Measurements from ENCODE around the gene SYNDIG1.

Gene SYNDIG1

DNA sequence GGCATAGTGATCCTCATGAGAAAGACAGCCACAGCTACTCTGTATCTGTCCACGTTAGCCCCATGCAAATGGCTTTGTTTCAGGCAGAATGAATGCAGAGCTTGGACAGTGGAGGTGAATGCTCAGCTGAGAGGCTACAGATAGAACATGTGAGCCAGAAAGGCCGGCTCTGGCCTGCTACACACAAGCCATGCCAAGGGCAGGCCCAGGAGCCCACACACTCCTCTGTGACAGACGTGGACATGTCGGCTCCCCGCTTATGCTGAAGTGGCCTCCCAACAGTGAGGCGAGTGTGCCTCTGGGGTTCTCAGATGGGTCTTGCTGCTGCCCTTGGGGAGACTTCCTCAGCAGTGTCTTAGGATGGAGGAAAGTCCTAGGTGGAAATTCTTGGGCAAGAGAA, 159.6 kb downstream of the SYNDIG1 start:
- no peak for DNase-seq (ENCODE audit: extremely low read depth in 1 of 2, low read depth in 1 of 2)

DNA sequence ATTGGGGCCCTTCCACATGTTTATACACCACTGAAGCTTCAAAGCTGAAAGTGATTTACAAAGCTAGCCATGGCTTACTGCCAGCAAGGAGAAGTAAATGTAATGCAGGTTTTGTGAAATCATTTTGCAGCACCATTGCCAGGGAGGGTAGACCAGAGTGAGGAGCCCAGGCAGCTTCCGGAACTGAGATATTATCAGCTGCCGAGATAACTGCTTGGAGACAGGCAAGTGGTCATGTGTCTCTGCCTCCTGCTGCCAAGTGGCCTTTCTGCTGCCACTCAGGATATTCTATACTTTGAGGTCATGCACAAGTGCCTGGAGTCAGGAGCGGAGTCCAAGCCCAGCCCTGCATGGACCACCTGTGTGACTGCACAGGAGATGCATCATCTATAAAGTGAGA, 160.2 kb downstream of the SYNDIG1 start:
- no peak for DNase-seq (ENCODE audit: extremely low read depth in 1 of 2, low read depth in 1 of 2)

DNA sequence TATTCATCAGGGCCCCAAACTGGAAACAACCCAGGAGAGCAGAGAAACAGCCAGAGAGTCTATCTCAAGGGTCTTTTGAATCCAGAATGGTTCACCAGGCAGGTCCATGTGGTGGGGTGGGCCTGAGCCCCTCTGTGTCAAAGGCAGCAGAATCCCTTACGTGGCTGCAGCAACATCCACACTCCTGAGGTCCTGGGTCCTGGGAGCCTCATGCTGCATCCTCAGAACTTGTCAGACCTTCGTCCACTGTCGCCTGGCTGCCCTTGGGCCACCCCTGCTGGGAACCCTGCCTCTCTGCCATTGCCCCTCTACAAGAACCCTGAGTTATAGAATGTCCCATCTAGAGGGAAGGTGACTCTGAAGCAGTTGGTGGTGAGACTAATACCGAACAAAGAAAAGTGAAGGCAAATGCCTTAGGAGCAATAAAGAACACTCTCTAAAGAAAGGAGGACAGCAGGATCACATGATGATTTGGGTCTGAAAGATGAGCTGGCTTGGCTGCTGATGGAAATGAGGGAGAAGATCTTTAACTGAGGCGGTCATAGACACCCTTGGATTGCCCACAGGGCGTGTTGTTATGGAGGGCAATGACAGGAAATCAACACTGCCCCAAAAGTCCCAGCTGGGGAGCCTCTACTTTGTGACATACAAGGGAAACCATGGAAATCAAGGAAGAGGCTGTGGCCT, 161.2 kb downstream of the SYNDIG1 start:
- DNase-seq (ENCODE audit: extremely low read depth in 1 of 2, low read depth in 1 of 2) = no peak

- no peak for DNase-seq (ENCODE audit: extremely low read depth in 1 of 2, low read depth in 1 of 2)
Measured at GRCh38 chr20:24631173-24631505, 161.7 kb downstream of the SYNDIG1 start.

DNA sequence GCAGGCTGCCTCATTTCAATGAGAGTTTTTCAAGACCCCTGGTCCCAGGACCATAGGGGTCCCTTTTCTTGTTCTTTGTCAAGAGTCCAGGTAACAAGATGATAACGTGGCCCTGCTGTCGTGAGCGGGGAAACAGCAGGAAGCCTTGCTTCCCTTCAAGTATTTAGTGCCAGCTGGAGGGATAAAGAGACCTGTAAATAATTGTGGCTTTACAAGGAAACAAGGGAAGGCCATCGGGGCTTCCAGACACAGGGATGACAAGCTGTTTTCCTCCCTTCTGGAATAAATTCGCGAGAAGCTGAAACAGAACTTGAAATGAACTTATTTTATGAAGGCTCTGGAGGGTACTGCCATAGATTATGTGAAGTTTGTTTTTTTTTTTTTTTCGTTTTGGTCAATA, 163.2 kb downstream of the SYNDIG1 start:
- no peak for DNase-seq (ENCODE audit: extremely low read depth in 1 of 2, low read depth in 1 of 2)

- no peak for DNase-seq (ENCODE audit: extremely low read depth in 1 of 2, low read depth in 1 of 2)
Measured at GRCh38 chr20:24633026-24633425, 163.6 kb downstream of the SYNDIG1 start.

DNA sequence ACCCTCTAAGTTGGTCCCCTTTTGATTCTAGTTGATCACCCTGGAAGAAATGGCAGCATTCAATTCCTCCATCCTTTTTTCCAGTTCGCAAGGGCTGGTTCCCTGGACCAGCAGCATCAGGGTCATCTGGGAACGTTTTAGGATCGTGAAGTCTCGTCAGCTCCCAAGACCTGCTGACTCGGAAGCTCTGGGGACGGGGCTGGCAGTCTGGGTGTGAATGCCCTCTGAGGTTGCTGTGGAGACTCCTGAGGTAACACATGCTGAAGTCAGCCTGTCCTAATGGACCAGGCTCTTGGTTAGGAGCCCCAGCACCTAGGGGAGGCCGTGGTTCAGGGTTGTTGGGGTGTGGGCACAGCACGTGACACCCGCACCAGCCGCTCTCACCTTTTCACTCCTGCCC, 164.1 kb downstream of the SYNDIG1 start:
- DNase-seq (ENCODE audit: extremely low read depth in 1 of 2, low read depth in 1 of 2) = no peak

DNA sequence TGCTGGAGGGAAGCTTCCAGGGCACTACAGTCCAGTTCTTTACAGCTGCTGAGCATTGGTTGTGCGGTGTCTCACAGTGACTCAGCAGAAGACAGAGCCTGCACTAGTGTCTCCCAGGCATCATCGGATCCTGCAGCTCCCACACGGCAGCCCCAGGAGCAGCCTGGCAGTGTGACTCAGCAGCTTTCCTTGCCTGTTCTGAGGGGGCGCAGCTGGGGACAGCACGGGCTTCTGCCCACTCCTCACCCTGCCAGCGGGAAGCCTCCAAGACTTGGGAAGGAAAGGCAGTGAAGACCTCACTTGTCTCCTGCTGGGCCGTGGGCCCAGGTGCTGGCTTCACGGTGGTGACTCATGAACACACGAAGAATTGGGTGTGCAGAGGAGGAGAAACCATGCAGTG, 165.4 kb downstream of the SYNDIG1 start:
- DNase-seq (ENCODE audit: extremely low read depth in 1 of 2, low read depth in 1 of 2) = no peak

- no peak for DNase-seq (ENCODE audit: extremely low read depth in 1 of 2, low read depth in 1 of 2)
Measured at GRCh38 chr20:24636626-24637025, 167.2 kb downstream of the SYNDIG1 start.

DNA sequence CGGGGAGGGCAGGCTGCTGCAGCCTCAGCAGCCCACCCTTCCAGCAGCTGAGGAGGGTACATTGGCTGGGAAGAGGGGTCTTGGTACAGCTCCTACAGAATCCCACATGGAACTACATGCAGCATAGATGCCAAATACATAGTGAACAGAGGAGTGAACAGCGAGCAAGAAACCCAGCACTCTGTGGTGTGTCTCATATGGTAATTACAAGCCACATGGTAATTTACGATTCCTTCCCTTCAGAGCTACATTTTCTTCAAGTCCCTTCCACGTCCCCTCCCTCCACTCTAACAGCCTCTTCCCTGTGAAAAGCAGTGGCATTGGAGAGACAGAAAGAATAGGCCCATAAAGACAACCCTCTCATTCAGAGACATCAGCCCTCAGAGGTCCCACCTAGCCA, 167.7 kb downstream of the SYNDIG1 start:
- DNase-seq (ENCODE audit: extremely low read depth in 1 of 2, low read depth in 1 of 2) = no peak

- DNase-seq (ENCODE audit: extremely low read depth in 1 of 2, low read depth in 1 of 2) = no peak
Measured at GRCh38 chr20:24637941-24638340, 168.5 kb downstream of the SYNDIG1 start.

DNA sequence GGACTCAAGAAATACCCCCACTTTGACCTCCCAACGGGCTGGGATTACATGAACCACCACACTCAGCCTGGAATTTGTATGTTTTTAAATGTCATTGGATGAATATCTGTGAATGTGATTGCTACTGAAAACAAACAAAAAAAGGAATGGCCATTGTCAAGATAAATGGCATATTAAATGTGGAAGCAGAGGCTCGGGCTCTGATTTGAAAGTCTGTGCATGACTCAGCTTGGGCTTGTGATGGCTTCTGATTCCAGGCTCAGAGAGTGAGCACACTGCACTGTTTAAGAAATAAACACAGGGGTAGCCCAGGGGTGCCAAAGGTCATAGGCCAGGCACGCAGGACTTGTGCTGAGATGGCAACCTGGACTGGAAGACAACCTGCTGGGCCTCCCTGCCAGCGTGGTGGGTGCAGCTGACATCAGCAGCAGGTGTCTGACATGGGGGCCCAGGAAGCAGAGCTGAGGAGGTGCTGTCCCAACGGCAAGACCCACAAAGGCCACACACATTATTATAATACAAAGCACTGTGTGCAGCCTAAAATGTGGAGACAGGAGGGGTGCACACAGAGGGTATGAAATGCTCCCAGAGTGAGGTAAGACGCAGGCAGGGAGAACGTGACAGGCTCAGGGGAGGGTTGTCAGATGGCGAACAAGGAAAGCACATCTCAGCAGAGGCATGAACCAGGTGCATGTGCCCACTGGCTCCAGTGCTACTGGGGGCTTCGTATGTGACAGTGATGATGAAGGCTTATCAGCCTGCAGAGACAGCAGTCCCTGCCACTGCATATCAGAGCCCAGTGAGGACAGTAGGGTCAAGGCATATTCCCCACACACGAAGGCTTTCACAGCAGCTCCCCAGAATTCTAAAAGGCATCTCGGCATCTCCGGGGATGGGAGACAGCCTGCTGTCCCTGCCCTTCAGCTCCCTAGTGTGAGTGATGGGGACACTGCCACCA, 169.4 kb downstream of the SYNDIG1 start:
- no peak for DNase-seq (ENCODE audit: extremely low read depth in 1 of 2, low read depth in 1 of 2)

DNA sequence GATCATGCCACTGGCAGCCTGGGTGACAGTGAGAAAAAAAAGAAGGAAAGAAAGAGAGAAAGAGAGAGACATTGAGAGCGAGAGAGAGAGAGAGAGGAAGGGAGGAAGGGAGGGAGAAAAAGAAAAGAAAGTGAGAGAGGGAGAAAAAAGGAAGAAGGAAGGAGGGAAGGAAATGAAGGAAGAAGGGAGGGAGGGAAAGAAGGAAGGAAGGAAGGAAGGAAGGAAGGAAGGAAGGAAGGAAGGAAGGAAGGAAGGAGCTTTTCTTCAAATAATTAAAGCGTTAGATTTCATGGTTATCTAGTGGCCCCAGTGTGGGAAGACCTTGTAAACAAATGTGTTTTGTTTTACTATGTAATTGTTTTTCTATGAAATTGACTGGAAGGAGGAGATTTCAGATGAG, 170.8 kb downstream of the SYNDIG1 start:
- DNase-seq (ENCODE audit: extremely low read depth in 1 of 2, low read depth in 1 of 2) = no peak

GRCh38 chr20:24640686-24641085, 171.3 kb downstream of the SYNDIG1 start:
- no peak for DNase-seq (ENCODE audit: extremely low read depth in 1 of 2, low read depth in 1 of 2)

GRCh38 chr20:24643731-24644626, 174.6 kb downstream of the SYNDIG1 start:
- no peak for DNase-seq (ENCODE audit: extremely low read depth in 1 of 2, low read depth in 1 of 2)

DNA sequence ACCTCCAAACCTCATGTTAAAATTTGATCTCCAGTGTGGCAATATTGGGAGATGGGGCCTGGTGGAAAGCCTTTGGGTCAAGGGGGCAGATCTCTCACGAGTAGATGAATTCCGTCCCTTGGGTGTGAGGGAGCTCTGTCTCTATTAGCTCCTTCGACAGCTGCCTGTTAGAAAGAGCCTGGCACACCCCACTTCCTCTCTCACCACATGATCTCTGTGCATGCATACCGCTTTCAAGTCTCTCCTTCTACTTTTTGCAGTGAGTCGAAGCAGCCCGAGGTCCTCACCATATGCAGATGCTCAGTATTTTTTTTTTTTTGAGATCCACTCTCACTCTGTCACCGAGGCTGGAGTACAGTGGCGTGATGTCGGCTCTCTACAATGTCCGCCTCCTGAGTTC, 176.9 kb downstream of the SYNDIG1 start:
- no peak for DNase-seq (ENCODE audit: extremely low read depth in 1 of 2, low read depth in 1 of 2)

DNA sequence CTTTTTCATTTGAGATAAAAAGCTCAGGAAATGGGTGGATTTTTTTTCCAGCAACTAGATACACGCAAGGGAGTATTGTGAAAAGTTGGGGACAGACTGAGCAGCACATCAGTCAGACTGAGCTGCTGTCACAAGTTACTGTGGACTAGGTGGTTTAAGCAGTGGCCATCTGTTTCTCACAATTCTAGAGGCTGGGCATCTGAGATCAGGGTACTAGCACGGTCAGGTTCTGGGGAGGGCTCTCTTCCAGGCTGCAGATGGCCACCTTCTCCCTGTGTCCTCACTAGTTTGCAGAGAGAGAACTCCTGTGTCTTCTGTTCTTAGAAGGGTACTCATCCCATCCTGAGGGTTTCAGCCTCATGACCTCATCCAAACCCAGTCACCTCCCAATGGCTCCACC, 178.3 kb downstream of the SYNDIG1 start:
- DNase-seq (ENCODE audit: extremely low read depth in 1 of 2, low read depth in 1 of 2) = no peak

- no peak for DNase-seq (ENCODE audit: extremely low read depth in 1 of 2, low read depth in 1 of 2)
Measured at GRCh38 chr20:24648481-24648880, 179.1 kb downstream of the SYNDIG1 start.

DNA sequence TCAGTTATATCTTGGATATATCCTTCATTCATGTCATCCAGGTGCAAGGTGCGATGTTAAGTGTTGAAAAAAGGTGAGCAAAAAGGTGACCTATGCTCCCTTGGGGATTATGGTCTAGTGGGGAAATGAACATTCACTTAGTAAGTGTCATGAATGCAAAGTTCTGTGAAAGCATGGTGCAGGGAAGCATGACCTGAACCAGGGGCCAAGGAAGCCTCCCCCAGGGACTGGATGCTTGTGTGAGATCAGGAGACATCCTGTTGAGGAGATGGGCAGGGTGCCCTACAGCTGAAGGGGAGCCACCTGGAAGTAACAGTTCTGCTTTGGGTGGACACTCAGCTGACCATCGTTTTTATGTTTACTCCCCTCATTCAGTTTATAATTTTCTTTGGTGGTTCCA, 179.5 kb downstream of the SYNDIG1 start:
- DNase-seq (ENCODE audit: extremely low read depth in 1 of 2, low read depth in 1 of 2) = no peak

DNA sequence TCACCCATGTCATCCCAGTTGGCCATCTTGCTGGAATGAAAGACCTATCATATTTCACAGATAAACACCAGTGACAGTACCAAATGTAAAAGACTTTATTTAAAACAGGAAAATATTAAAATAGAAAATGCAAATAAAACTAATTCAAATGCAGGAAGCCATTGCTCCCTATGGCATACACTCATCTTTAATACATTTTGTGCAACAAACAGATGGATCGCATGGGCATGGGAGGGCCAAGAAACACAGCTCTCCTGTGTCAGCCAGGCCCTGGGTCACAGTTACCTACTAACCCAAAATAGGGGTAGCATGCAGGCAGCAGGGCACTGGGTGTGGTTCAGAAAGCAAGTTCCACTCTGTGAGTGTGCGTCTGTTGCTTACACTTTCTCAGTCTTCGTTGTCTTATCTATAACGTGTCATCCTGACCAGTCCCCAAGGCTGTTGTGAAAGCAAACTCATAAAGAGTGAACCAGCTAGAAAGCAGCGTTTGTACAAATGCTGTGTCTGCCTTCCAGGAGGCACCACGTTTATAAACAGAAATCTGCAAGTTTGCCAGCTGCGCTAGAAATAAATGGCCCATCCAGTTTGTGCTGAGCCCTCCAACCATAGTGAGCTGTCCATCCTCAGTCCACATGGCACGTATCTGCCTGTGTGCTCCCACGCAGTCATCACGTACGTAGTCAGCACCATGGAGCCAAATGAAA, 180.5 kb downstream of the SYNDIG1 start:
- no peak for DNase-seq (ENCODE audit: extremely low read depth in 1 of 2, low read depth in 1 of 2)
